HG03060 (cell line): ENCODE data around the gene RGPD5.
A peak's percentile ranks its signal among the peaks of the same experiment; 100 is the strongest.
"Not testable (repeated sequence)": the region's sequence is repeated elsewhere in the genome, so short reads cannot be mapped to it uniquely, and the experiment has no call there.

ENCODE experiments used
- ATAC-seq: cut with Tn5 transposase; IDR thresholded peaks from one replicate; pipeline ENCODE4 v1.9.1; 2021; ENCODE audit warnings: low read depth, moderate number of reproducible peaks; ENCODE audit not compliant: unreplicated experiment

The RGPD5 gene

GRCh38 chr2:109794074-109794737, at the start of gene RGPD5:
RGPD5 (plus strand) TSS chr2:109794305; CDS start chr2:109794466, 161 bp downstream.
- peak; percentile 94 for ATAC-seq

- ATAC-seq = not testable (repeated sequence)
These were observed 42.5 kb upstream of the RGPD5 start for GRCh38 chr2:109751572-109751971.

- ATAC-seq = not testable (repeated sequence)
These were observed 36.8 kb upstream of the RGPD5 start for GRCh38 chr2:109757163-109757824.

- ATAC-seq = not testable (repeated sequence)
These were observed 33.7 kb upstream of the RGPD5 start for GRCh38 chr2:109760265-109761042.

DNA sequence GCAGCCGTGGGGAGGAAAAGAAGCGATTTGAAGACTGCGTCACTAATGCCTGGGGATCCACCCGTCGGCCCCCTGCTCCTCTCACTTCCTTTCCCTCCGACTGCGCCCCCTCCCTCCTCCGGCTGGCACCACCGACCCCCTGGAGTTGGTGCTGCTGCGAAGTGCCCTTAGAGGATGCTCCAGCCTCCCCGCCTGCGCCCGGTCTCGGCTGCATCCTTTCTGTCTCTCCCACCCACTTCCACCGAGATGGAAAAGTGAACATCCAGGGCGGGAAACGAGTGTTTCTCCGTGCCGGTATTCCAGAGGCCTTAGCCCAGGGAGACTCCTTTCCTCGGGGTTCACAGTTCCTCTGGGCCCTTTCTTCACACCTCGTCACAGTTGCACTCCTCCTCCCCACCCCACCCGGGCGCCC, 33.1 kb upstream of the RGPD5 start:
- ATAC-seq = not testable (repeated sequence)

- not testable (repeated sequence) for ATAC-seq
These were observed 32.1 kb upstream of the RGPD5 start for GRCh38 chr2:109761976-109762375.

GRCh38 chr2:109766074-109766473, 28.0 kb upstream of the RGPD5 start:
- ATAC-seq = not testable (repeated sequence)

DNA sequence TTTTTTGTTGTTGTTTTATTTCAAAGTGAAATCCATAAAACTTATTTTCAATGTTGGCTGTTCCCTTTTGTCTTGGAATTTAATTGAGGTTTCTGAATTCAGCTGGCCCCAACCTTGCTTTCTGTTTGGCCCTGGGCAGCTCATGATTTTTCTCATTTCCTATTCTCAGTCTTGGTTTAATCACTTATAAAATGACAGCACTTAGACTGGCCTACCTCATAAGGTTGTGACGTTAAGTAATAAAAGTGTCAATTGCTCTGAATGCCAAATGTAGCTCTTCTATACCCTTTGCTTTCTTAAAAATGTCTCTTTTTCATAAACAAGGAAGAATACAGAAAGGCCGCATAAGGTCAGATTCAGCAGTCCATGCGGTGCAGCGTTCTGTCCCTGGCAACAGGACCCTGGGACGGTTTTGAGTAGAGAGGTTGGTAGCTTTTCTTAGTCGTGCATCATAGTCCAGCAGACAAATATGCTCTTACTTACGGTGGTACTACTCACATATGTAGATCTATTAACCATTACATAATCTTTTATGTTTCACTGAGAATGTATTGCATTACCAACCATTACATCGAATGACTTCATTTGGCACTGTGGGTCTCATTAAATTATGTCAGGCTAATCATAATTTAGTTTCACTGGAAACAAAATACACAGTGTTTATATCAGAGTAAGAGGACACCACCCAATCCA, 27.1 kb upstream of the RGPD5 start:
- ATAC-seq = not testable (repeated sequence)

- not testable (repeated sequence) for ATAC-seq
These were observed 25.2 kb upstream of the RGPD5 start for GRCh38 chr2:109768934-109769333.

DNA sequence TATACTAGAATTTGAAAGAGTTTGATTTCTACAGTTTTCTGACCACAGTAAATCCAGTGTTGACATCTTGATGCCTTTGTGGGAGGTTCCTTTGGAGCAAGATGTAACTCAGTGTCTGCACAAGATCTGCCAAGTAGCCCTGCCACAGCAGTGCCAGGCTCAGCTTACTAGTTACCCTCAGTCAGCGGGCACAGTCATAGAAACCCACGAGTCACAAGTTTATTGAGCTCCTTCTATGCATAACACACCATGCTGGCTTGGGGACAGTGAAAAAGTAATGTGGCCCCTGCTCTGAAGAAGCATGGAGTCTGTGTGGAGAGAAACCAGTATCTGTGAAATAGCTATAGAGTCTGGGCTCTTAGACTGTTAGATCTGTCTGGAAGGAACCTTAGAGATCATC, 15.0 kb upstream of the RGPD5 start:
- ATAC-seq = not testable (repeated sequence)

DNA sequence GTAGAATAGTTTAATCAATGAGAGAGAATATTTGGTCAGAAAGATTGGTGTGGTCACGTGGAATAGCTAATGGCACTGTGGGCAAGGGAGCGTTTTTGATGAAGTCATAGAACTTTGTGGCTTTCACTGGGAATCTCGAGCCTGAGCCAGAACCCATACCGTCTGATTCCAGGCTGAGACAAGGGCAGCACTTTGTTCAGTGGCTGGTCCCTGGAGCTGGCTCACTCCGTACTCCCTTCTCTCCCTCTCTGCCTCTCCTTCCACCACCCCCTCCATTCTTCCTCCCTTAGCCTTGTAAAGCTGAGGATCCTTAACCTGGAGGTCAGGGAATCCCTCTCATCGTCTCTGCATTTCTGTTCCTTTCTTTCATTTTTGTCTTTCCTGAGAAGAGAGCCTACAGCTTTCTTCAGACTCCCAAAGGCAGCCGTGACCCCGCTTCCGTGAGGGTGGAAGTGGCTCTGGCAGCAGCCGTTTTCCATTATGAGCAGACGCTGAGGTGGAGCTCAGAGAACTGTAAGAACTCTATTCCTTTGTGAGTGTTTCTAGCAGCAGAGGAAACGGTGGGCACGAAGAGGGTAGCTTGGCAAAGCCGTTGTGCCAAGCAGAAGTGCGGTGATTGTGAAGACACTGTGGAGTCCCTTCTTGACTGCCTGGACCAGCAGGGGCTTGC, 12.8 kb upstream of the RGPD5 start:
- ATAC-seq = not testable (repeated sequence)

DNA sequence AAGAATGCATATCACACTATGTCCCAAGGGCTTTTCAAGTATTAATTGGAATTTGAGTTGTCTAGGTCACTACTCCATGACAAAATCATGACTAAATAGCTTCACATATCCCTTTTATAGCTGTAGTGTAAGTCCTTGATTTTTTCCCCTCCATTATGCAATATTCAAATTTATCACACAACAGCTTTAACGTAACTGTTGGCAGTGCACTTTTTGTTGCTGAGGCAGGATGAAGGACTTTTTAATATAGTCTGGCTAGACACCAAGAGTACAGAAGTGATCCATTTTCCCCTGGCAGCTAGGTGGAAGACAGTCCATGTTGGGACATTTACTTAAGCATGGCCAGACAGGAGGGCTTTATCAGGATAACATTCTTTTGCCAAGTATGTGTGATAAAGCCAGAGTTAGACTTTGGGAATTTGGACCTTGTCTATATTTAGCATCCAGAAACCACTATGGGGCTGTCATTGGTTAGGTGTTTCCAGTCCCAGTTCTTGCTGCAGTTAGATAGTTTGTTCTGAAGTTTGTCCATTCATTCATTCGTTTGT, 11.6 kb upstream of the RGPD5 start:
- not testable (repeated sequence) for ATAC-seq

GRCh38 chr2:109791530-109792279, 2.4 kb upstream of the RGPD5 start:
- not testable (repeated sequence) for ATAC-seq

DNA sequence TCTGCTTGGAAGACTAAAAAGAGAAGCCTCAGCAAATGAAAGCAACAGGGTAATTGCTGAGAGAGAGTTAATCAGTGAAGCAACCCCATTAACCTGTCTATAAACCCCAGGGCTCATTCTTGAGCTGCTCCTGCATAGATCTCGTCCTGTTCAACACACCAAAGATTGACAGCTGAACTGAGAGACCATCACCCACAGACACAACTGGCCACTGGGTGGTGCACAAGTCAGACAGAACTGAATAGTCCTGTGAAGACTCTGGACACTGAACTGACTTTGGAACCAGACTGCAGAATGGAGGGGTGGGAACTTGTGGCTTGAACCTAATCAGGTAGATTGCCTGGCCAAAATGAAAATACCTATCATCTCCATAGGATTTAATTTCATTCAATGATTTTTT, 1.4 kb upstream of the RGPD5 start:
- not testable (repeated sequence) for ATAC-seq

DNA sequence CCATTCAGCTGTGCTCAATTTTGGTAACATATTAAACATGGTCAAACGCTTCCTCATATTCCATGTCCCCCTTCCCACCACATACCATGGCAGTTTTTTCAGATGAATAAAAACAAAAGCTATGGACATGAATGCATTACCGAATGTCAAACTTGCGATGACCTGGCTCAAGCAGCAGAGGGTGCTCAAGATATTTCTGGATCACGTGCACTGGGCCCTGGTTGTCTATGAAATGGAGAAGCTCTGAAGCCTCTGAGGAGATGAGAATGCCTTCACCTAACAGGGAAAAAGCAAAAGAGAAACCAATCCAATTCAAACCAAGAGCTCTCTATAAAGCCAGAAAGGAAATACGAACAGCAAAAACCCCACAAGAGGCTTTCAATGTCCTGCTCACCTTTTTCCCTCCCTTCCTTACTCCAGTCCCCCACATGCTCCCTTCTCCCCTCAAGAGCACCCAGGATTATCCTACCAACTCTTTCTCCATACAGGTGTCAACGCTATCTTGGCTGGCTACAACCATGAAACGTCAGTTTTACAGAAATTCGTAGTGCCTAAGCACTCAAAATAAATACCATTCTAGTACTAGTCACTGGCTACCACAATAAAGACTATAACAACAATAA, 77.1 kb downstream of the RGPD5 start:
- not testable (repeated sequence) for ATAC-seq

DNA sequence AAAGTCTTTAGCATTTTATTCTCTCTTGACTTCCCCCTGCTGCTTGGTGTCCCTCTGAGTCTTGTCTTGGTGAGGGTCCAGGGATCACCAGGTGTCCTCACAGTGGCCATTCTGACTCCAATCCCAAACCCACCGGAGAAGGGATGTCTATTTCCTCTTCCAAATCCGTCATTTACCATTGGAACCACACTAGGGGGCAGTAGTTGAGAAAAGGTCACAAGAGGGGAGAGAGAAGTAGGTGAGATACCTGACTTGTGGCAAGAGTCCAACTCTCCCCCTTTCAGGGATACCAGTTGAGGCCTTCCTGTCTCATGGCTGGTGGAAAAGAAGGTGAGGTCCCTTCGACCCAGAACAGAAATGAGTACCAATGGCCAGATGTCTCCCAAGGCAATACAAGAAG, 82.5 kb downstream of the RGPD5 start:
- ATAC-seq = not testable (repeated sequence)

DNA sequence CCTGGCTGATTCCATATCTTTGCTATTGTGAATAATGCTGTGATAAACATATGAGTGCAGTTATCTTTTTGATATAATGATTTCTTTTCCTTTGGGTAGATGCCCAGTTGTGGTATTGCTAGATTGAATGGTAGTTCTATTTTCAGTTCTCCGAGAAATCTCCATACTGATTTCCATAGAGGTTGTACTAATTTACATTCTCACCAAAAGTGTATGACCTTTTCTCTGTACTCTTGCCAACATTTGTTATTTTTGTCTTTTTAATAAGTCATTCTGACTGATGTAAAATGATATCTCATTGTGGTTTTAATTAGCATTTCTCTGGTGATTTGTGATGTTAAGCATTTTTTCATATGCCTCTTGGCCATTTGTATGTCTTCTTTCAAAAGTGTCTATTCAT, 88.0 kb downstream of the RGPD5 start:
- ATAC-seq = not testable (repeated sequence)

DNA sequence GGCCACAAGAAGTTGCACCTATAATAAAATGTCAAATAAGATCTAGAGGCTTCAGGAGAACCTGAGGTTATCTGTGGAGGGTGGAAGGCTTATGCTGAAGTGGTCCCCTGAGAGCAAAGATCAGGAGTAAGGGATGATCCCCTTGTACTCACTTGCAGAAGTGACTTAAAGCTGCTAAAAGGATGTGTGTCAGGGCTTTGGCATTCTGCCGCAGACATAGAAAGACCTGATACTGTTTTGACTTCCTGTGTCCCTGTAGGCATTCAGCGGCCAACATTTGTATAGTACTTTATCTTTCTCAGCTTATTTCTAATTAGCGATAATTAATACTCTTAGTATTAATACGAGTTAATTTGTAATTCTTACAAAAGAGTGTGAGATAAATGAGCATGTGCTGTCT, 94.3 kb downstream of the RGPD5 start:
- ATAC-seq = not testable (repeated sequence)

GRCh38 chr2:109889909-109890308, 95.8 kb downstream of the RGPD5 start:
- ATAC-seq = not testable (repeated sequence)
